Measurements from ENCODE around the gene RPEL1.
A peak's percentile ranks its signal among the peaks of the same experiment; 100 is the strongest.
"Not testable (repeated sequence)": the region's sequence is repeated elsewhere in the genome, so short reads cannot be mapped to it uniquely, and the experiment has no call there.

The RPEL1 gene

DNA sequence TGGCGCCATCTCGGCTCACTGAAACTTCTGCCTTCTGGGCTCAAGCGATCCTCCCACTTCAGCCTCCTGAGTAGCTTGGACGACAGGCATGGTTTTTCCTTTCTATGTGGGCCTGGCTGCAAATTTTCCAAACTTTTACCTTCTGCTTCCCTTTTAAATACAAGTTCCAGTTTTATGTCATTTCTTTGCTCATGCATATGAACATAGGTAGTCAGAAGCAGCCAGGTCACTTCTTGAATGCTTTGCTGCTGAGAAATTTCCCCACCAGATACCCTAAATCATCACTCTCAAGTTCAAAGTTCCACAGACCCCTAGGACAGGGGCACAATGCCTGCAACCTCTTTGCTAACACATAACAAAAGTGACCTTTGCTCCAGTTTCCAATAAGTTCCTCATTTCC is 21.6 kb upstream of the RPEL1 start:
- TF ChIP-seq, protein P1, sequence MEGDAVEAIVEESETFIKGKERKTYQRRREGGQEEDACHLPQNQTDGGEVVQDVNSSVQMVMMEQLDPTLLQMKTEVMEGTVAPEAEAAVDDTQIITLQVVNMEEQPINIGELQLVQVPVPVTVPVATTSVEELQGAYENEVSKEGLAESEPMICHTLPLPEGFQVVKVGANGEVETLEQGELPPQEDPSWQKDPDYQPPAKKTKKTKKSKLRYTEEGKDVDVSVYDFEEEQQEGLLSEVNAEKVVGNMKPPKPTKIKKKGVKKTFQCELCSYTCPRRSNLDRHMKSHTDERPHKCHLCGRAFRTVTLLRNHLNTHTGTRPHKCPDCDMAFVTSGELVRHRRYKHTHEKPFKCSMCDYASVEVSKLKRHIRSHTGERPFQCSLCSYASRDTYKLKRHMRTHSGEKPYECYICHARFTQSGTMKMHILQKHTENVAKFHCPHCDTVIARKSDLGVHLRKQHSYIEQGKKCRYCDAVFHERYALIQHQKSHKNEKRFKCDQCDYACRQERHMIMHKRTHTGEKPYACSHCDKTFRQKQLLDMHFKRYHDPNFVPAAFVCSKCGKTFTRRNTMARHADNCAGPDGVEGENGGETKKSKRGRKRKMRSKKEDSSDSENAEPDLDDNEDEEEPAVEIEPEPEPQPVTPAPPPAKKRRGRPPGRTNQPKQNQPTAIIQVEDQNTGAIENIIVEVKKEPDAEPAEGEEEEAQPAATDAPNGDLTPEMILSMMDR (conservative IDR thresholded peaks at IDR 0.05; ENCODE audit: control insufficient read depth, insufficient read depth, low read depth, low read length): no peak
- no peak for DNase-seq (ENCODE audit: low read depth)
- H3K4me3 ChIP-seq (ENCODE audit: control insufficient read depth, low read depth, low read length): no peak overlapping the region

DNA sequence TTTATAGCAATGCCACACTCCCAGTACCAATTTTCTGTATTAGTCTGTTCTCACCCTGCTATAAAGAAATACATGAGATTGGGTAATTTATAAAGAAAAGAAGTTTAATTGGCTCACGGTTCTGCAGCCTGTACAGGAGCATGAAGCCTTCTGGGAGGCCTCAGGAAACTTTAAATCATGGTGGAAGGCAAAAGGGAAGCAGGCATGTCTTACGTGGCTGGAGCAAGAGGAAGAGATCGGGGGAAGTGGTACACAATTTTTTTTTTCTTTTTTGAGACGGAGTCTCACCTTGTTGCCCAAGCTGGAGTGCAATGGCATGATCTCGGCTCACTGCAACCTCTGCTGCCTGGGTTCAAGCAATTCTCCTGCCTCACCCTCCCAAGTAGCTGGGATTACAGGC is 21.0 kb upstream of the RPEL1 start:
- not testable (repeated sequence) for DNase-seq (ENCODE audit: low read depth); H3K4me3 ChIP-seq (ENCODE audit: control insufficient read depth, low read depth, low read length)

DNA sequence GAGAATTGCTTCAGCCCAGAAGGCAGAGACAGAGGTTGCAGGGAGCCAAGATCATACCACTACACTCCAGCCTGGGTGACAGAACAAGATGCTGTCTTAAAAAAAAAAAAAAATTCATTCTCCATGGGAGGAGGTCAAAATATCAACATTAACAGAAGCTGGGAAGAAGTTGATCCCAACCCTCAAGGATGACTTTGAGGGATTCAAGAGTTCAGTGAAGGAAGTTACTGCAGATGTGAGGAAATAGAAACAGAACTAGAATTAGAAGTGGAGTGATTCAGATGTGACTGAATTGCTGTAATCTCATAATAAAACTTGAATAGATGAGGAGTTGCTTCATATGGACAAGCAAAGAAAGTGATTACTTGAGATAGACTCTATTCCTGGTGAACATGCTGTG is 19.7 kb upstream of the RPEL1 start:
- TF ChIP-seq, protein P1 (conservative IDR thresholded peaks at IDR 0.05; ENCODE audit: control insufficient read depth, insufficient read depth, low read depth, low read length): no peak
- H3K4me3 ChIP-seq (ENCODE audit: control insufficient read depth, low read depth, low read length): no peak overlapping the region
- no peak for DNase-seq (ENCODE audit: low read depth)

DNA sequence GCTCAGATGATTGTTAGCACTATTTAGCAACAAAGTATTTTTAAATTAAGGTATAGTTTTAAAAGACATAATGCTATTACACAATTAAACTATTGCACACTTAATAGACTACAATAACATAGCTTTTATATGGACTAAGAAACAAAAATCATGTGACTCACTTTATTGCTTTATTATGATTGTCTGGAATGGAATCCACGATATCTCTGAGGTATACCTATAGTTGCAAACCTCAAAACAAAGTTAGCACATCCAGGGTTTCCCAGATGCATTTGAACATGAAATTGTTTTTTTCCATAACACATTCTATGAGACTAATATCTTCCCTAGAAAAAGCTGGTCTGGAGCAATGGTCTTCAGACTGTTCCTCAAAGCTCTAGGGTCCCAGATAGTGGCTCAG is 18.3 kb upstream of the RPEL1 start:
- TF ChIP-seq, protein P1 (conservative IDR thresholded peaks at IDR 0.05; ENCODE audit: control insufficient read depth, insufficient read depth, low read depth, low read length): no peak
- no peak for DNase-seq (ENCODE audit: low read depth)
- no peak overlapping the region for H3K4me3 ChIP-seq (ENCODE audit: control insufficient read depth, low read depth, low read length)

DNA sequence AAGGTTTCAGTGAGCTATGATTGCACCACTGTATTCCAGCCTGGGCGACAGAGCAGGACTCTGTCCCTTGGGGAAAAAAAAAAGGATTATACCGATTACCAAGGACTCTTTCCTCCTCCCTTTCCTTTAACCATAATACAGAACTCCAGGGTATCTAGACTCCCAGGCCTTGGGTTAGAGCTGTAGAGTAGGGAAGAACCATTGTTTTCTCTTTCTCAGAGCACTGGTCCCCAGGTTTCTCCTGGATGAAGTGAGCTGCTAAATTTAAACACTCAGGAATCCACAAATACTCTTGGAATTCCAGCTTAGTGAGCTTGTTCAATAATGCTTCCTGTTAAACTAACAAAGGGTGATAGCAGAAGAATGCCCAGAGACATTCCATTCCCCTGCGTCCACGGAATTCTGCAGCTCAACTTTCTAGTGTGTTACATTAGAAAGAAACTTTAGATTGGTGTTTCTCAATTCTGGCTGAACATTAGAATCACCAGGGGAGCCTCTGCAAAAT is 14.6 kb upstream of the RPEL1 start:
- TF ChIP-seq, protein P1 (conservative IDR thresholded peaks at IDR 0.05; ENCODE audit: control insufficient read depth, insufficient read depth, low read depth, low read length): no peak
- peak; percentile 84 for DNase-seq (ENCODE audit: low read depth)
- H3K4me3 ChIP-seq (ENCODE audit: control insufficient read depth, low read depth, low read length): no peak overlapping the region

DNA sequence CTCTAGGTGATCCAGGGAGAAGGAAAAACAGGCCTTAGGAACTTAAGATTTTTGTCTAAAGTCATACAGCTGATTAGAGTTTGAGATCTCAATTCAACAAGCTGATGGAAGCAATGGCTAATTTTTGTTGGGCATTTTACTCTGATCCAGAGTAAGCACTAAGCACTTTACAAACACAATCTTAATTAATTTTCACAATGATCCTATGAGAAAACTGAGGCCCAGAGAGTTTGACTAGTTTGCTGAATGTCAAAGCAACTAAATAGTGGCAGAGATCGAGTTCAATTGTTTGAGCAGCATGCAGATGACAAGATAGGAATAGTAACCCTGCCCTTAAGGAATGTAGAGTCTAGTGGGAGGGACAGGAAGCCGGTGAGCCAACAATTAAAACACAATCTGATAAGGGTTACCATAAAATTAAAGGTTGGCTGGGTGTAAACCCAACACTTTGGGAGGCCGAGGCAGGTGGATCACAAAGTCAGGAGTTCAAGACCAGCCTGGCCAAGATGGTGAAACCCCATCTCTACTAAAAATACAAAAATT is 13.5 kb upstream of the RPEL1 start:
- TF ChIP-seq, protein P1 (conservative IDR thresholded peaks at IDR 0.05; ENCODE audit: control insufficient read depth, insufficient read depth, low read depth, low read length): no peak
- H3K4me3 ChIP-seq (ENCODE audit: control insufficient read depth, low read depth, low read length): no peak overlapping the region
- DNase-seq (ENCODE audit: low read depth): no peak

DNA sequence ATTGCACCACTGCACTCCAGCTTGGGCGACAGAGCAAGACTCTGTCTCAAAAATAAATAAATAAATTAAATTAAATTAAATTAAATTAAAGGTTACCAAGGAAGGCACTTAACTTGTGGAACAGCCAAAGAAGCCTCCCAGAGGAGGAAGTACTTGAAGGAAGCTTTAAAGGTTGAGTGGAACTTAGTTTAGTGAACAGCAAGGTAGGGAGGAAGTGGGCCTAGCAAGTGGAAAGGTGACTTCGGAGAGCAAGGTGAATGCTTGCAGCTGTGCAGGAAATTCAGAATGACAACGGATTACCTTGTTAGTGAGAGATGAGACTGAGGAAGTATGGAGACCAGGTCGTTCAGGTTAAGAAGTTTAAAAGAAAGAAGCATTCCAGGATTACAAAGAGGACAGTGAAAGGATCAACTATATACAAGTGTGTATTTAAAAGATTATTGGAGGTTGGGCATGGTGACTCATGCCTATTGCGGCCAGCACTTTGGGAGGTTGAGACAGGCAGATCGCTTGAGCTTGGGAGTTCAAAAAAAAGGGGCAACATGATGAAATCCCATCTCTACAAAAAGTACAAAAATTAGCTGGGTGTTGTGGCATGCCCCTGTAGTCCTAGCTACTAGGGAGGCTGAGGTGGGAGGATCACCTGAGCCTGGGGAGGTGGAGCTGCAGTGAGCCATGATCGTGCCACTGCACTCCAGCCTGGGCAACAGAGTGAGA is 12.8 kb upstream of the RPEL1 start:
- DNase-seq (ENCODE audit: low read depth): peak; percentile 59
- no peak overlapping the region for H3K4me3 ChIP-seq (ENCODE audit: control insufficient read depth, low read depth, low read length)
- TF ChIP-seq, protein P1 (conservative IDR thresholded peaks at IDR 0.05; ENCODE audit: control insufficient read depth, insufficient read depth, low read depth, low read length): no peak
